ENCODE measurements around the gene HECTD4. TPM values are rescaled to one million over a fixed set of nuclear protein-coding genes. Genes with fewer than 3 reads are reported as not detected.

Gene HECTD4
- polyA plus RNA-seq, 1 experiment, result 7.3 TPM

DNA sequence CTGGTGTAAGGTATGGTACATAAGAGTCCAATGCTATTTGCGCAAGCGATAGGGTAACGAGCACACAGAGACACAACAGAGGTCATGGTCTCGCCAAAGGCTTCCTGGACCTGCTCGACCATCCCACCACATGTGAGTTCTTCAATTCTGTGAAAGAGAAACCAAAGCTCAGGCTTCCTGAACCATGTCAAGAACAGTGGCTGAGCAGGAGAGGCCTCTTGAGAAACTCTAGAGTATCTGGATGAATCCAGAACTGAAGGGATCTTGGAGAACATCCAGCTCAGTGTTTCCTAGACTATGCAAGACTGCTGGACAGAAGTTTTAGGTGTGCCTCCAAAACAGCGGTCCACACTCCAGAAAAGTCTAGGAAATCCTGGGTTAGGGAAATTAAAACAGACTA, 142.3 kb downstream of the HECTD4 start:
- TF ChIP-seq, protein P1, sequence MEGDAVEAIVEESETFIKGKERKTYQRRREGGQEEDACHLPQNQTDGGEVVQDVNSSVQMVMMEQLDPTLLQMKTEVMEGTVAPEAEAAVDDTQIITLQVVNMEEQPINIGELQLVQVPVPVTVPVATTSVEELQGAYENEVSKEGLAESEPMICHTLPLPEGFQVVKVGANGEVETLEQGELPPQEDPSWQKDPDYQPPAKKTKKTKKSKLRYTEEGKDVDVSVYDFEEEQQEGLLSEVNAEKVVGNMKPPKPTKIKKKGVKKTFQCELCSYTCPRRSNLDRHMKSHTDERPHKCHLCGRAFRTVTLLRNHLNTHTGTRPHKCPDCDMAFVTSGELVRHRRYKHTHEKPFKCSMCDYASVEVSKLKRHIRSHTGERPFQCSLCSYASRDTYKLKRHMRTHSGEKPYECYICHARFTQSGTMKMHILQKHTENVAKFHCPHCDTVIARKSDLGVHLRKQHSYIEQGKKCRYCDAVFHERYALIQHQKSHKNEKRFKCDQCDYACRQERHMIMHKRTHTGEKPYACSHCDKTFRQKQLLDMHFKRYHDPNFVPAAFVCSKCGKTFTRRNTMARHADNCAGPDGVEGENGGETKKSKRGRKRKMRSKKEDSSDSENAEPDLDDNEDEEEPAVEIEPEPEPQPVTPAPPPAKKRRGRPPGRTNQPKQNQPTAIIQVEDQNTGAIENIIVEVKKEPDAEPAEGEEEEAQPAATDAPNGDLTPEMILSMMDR (IDR thresholded peaks at IDR 0.05; ENCODE audit: insufficient read depth, low read depth, low read length), result no peak
- H3K36me3 ChIP-seq (ENCODE audit: control insufficient read depth, insufficient read depth, low read length), result peaks cover 11% of the 10 kb centered on the region
- H3K27me3 ChIP-seq (ENCODE audit: control insufficient read depth, insufficient read depth, low read length), result no peaks in the 10 kb centered on the region
- CTCF ChIA-PET, result interaction anchor here (1.0 to 1.5 kb wide), 3 partner anchors 14 to 24 kb away, joined by 3 to 5 read pairs (median 3); no protein-coding TSS in a partner anchor
- POLR2A ChIA-PET, result no interaction called here
- H3K4me3 ChIP-seq (ENCODE audit: low read depth, low read length), result no peak overlapping the region
- no peak for DNase-seq (ENCODE audit: low read depth)

DNA sequence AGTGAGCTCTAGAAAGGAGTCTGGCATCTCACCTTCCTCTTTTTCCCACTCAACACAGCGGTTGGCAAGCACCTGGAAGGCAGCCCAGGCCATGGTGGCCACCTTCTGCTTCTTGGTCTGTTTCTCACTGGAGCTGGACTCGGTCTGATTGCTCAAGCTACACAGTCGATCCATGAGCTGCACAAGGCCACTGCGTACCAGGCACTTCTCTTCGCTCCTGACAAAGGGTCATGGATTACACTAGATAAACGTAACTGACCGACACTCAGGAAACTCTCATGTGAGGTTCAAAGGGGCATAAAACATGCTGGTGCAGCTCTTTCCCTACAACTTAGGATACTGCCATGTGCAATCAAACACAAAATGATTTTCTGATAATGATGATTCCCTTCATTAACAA, 143.2 kb downstream of the HECTD4 start:
- POLR2A ChIA-PET, result no interaction called here

DNA sequence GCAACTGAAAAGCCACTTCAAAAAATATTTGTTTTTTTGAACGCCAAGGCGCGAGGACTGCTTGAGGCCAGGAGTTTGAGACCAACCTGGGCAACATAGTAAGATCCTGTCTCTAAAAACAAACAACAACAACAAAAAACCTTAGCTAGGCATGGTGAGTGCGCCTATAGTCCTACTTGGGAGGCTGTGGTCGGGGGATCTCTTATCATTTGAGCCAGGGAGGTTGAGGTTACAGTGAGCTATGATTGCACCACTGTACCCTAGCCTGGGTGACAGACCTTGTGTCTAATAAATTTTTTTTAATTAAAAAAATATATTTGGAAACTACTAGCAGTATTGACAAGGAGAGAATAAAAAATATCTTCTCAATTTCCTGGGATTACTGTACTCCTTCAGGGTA, 143.8 kb downstream of the HECTD4 start:
- Histone ChIP-seq H3K36me3 (ENCODE audit: control insufficient read depth, insufficient read depth, low read length) (peaks cover 12% of the 10 kb centered on the region), H3K4me3 (ENCODE audit: low read depth, low read length) (no peak overlapping the region), H3K27me3 (ENCODE audit: control insufficient read depth, insufficient read depth, low read length) (no peaks in the 10 kb centered on the region)
- CTCF ChIA-PET, result no interaction called here
- POLR2A ChIA-PET, result no interaction called here
- no peak for DNase-seq (ENCODE audit: low read depth)
- TF ChIP-seq, protein P1 (IDR thresholded peaks at IDR 0.05; ENCODE audit: insufficient read depth, low read depth, low read length), result no peak

More for the DNA sequence above, 143.2 kb downstream of the HECTD4 start:
- no peak for DNase-seq (ENCODE audit: low read depth)
- CTCF ChIA-PET, result interaction anchor here (0.6 to 1.4 kb wide), 2 partner anchors 18 to 153 kb away, joined by 3 read pairs; no protein-coding TSS in a partner anchor
- H3K36me3 ChIP-seq (ENCODE audit: control insufficient read depth, insufficient read depth, low read length), result peaks cover 15% of the 10 kb centered on the region
- H3K27me3 ChIP-seq (ENCODE audit: control insufficient read depth, insufficient read depth, low read length), result no peaks in the 10 kb centered on the region
- no peak overlapping the region for H3K4me3 ChIP-seq (ENCODE audit: low read depth, low read length)
- TF ChIP-seq, protein P1 (IDR thresholded peaks at IDR 0.05; ENCODE audit: insufficient read depth, low read depth, low read length), result no peak

DNA sequence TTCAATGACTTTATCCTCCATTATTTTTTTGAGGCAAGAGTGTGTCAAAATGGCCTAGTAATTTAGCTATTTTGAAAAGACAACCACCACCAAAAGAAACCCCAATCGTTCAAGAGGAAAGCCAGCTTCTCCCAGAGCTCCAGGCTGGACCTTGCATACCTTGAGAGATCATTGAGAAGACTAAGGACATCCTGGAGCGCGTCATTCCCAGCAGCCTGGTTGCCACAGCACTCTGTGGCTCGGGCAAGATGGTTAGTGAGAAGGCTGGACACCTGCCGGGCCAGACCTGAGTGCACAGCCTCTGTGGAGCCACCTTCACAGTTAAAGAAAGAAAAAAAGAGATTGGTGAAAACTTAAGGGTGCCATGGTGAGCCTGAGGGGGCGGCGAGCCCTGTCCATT, 145.4 kb downstream of the HECTD4 start:
- TF ChIP-seq, protein P1 (IDR thresholded peaks at IDR 0.05; ENCODE audit: insufficient read depth, low read depth, low read length), result no peak
- ChIA-PET POLR2A (no interaction called here), CTCF (interaction anchor here (0.6 to 3.9 kb wide), 5 partner anchors 10 to 168 kb away, joined by 3 to 13 read pairs (median 3); no protein-coding TSS in a partner anchor)
- H3K27me3 ChIP-seq (ENCODE audit: control insufficient read depth, insufficient read depth, low read length), result no peaks in the 10 kb centered on the region
- DNase-seq (ENCODE audit: low read depth), result no peak
- no peak overlapping the region for H3K4me3 ChIP-seq (ENCODE audit: low read depth, low read length)
- H3K36me3 ChIP-seq (ENCODE audit: control insufficient read depth, insufficient read depth, low read length), result peaks cover 9% of the 10 kb centered on the region

DNA sequence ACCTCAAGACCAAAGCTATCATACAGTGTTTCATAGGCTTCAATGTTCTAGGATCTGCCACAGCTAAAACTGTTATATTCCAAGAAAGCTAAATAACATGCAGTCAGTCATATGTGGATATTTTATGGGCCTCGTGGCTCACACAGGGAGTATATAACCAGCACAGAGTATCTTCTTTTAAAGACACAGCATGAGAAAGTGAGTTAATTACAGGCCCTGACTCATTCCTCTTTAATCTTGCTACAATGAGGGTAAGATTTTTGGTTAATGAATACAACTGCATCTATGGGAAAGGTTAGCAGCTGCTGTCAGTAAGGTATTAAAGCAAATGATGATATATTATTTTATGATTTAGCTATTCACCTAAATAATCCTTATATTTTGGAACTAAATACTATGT, 145.8 kb downstream of the HECTD4 start:
- H3K4me3 ChIP-seq (ENCODE audit: low read depth, low read length), result no peak overlapping the region
- peaks cover 8% of the 10 kb centered on the region for H3K36me3 ChIP-seq (ENCODE audit: control insufficient read depth, insufficient read depth, low read length)
- peak; percentile 4 for DNase-seq (ENCODE audit: low read depth)
- TF ChIP-seq, protein P1 (IDR thresholded peaks at IDR 0.05; ENCODE audit: insufficient read depth, low read depth, low read length), result no peak
- ChIA-PET CTCF (interaction anchor here (0.6 to 3.9 kb wide), 7 partner anchors 7 to 205 kb away, joined by 3 to 13 read pairs (median 3); no protein-coding TSS in a partner anchor), POLR2A (no interaction called here)
- no peaks in the 10 kb centered on the region for H3K27me3 ChIP-seq (ENCODE audit: control insufficient read depth, insufficient read depth, low read length)
